ENCODE results near the gene CNTNAP3B.
"Not testable (repeated sequence)": the region's sequence is repeated elsewhere in the genome, so short reads cannot be mapped to it uniquely, and the experiment has no call there.

GRCh38 chr9:42070035-42070799, 59.0 kb downstream of the CNTNAP3B start:
- TF ChIP-seq CTCF (IDR thresholded peaks at IDR 0.05); ZFX (IDR thresholded peaks at IDR 0.05; ENCODE audit: borderline replicate concordance): not testable (repeated sequence)
